Natural killer cell (primary cell): ENCODE data around the gene PSMA7. TPM values are rescaled to one million over a fixed set of nuclear protein-coding genes. Genes with fewer than 3 reads are reported as not detected.

Experiments
- ATAC-seq, 3 donors: fragments of 150-1000 bp in 2 of 3; fragments of 200-7000 bp in 1 of 3; cut with Tn5 transposase; 1 replicate in 1 of 3; 2 replicates in 2 of 3; pipeline ENCODE4 v1.10.0; 2021; ENCODE audit warnings: mild to moderate bottlenecking in 2 of 3, moderate library complexity in 2 of 3
- DNase-seq, 2 donors: peaks; one replicate each; pipeline versions ENCODE4 v3.0.0 to v3.0.0-alpha.2; 2013 to 2021; ENCODE audit warnings: mixed read lengths in 1 of 2
- H3K27ac ChIP-seq: one replicate; pipeline ENCODE4 v1.5.1; 2013; ENCODE audit warnings: mild to moderate bottlenecking, low read length
- H3K27me3 ChIP-seq: one replicate; pipeline ENCODE4 v1.6.1; 2013; ENCODE audit warnings: low read length; ENCODE audit not compliant: control insufficient read depth, insufficient read depth
- H3K36me3 ChIP-seq: one replicate; pipeline ENCODE4 v1.6.1; 2013; ENCODE audit warnings: low read length; ENCODE audit not compliant: control insufficient read depth, insufficient read depth
- H3K4me1 ChIP-seq: one replicate; pipeline ENCODE4 v1.6.1; 2013; ENCODE audit warnings: low read length; ENCODE audit not compliant: control insufficient read depth, insufficient read depth
- H3K4me3 ChIP-seq: one replicate; pipeline ENCODE4 v1.5.1; 2013; ENCODE audit warnings: low read length
- H3K9me3 ChIP-seq: one replicate; pipeline ENCODE4 v1.6.1; 2013; ENCODE audit warnings: low read length; ENCODE audit not compliant: control insufficient read depth, insufficient read depth
- H3K27ac Mint-ChIP-seq, 2 donors: one replicate each; pipeline ENCODE4 v1.8.0; 2022; ENCODE audit warnings: mild to moderate bottlenecking in 2 of 2, mixed read lengths in 2 of 2, moderate library complexity in 1 of 2
- H3K27me3 Mint-ChIP-seq, 2 donors: one replicate each; pipeline ENCODE4 v1.8.0; 2022; ENCODE audit warnings: low read depth in 2 of 2, mixed read lengths in 2 of 2
- H3K36me3 Mint-ChIP-seq: one replicate; pipeline ENCODE4 v1.8.0; 2022; ENCODE audit warnings: mixed read lengths
- H3K4me1 Mint-ChIP-seq, 2 donors: one replicate each; pipeline ENCODE4 v1.8.0; 2022; ENCODE audit warnings: mixed read lengths in 2 of 2
- H3K4me3 Mint-ChIP-seq: one replicate; pipeline ENCODE4 v1.8.0; 2022; ENCODE audit warnings: mild to moderate bottlenecking, moderate library complexity, mixed read lengths
- H3K9me3 Mint-ChIP-seq, 2 donors: one replicate each; pipeline ENCODE4 v1.8.0; 2022; ENCODE audit warnings: mixed read lengths in 2 of 2
- CTCF ChIP-seq: fragments of 200-600 bp; IDR thresholded peaks from one replicate; pipeline ENCODE4 v1.8.0; 2022; ENCODE audit warnings: antibody characterized with exemption
- whole genome bisulfite sequencing: methylation state at CpG from one replicate; pipeline ENCODE4 v1.1.7; 2013; ENCODE audit warnings: missing lambda C conversion rate; ENCODE audit not compliant: insufficient coverage; 5-methylcytosine and 5-hydroxymethylcytosine counted together
- intact Hi-C: fragments of 100-400 bp; cut with micrococcal nuclease; formaldehyde crosslinking; loops from one replicate; pipeline ENCODE4 v1.14.2; 2022
- total RNA-seq, 4 donors: library from RNA; stranded (reverse); fragments of 120-200 nt in 1 of 4; gene quantifications; one replicate each; pipeline versions ENCODE4 v1.2.3 to v1.2.4, GENCODE V29; 2013 to 2022

The PSMA7 gene
- total RNA-seq, 3 donors from 2014 or later (not counting 1 experiment from before 2014, with no cell fraction given) = 154 to 177 (median 168) TPM

GRCh38 chr20:62118113-62119043 is 24.8 kb downstream of the PSMA7 start:
- Mint-ChIP-seq H3K9me3 (no peaks in the 10 kb centered on the region), H3K4me1 (peaks cover 8 to 31% of the 10 kb centered on the region in 2 donors), H3K4me3 (peak overlapping the region; percentile 64), H3K36me3 (no peaks in the 10 kb centered on the region), H3K27me3 (peaks cover 2 to 6% of the 10 kb centered on the region in 2 donors), H3K27ac (peak overlapping the region; percentile 78 to 80)
- H3K36me3 ChIP-seq = no peaks in the 10 kb centered on the region
- H3K27me3 ChIP-seq = peaks cover 11% of the 10 kb centered on the region
- WGBS = 74% methylated on average over 20 of the region's 21 CpGs
- peaks cover 43% of the 10 kb centered on the region for H3K4me1 ChIP-seq
- no peak overlapping the region for H3K4me3 ChIP-seq
- TF ChIP-seq CTCF = no peak
- intact Hi-C loops = no loop called here
- DNase-seq (no peak), ATAC-seq (no peak)
- peaks cover 24% of the 10 kb centered on the region for H3K9me3 ChIP-seq
- H3K27ac ChIP-seq = peak overlapping the region; percentile 26

GRCh38 chr20:62117658-62118057 is 25.5 kb downstream of the PSMA7 start:
- H3K9me3 ChIP-seq = peaks cover 32% of the 10 kb centered on the region
- 16% methylated on average over 15 of the region's 15 CpGs for whole genome bisulfite sequencing
- Mint-ChIP-seq H3K27ac (peak overlapping the region; percentile 78 to 80), H3K4me3 (peak overlapping the region; percentile 64), H3K36me3 (no peaks in the 10 kb centered on the region), H3K4me1 (peaks cover 7 to 28% of the 10 kb centered on the region in 2 donors), H3K9me3 (peaks cover 0 to 2% of the 10 kb centered on the region in 2 donors), H3K27me3 (peaks cover 9% of the 10 kb centered on the region in 2 donors)
- intact Hi-C loops = no loop called here
- peak; percentile 52 to 67 (median 60) for ATAC-seq
- TF ChIP-seq CTCF = no peak
- H3K36me3 ChIP-seq = no peaks in the 10 kb centered on the region
- peaks cover 39% of the 10 kb centered on the region for H3K4me1 ChIP-seq
- H3K4me3 ChIP-seq = no peak overlapping the region
- H3K27me3 ChIP-seq = peaks cover 12% of the 10 kb centered on the region
- DNase-seq = peak; percentile 84 to 91
- H3K27ac ChIP-seq = peak overlapping the region; percentile 26

GRCh38 chr20:62117362-62117646 is 25.9 kb downstream of the PSMA7 start:
- H3K9me3 Mint-ChIP-seq = peaks cover 0 to 2% of the 10 kb centered on the region in 2 donors
- TF ChIP-seq CTCF = no peak
- H3K9me3 ChIP-seq = peaks cover 35% of the 10 kb centered on the region
- ATAC-seq = no peak
- H3K4me1 Mint-ChIP-seq = peaks cover 7 to 28% of the 10 kb centered on the region in 2 donors
- peak overlapping the region; percentile 78 to 80 for H3K27ac Mint-ChIP-seq
- DNase-seq = no peak
- H3K36me3 ChIP-seq = no peaks in the 10 kb centered on the region
- WGBS = 82% methylated on average over 9 of the region's 9 CpGs
- peak overlapping the region; percentile 24 for H3K27ac ChIP-seq
- no peaks in the 10 kb centered on the region for H3K36me3 Mint-ChIP-seq
- H3K4me3 ChIP-seq = no peak overlapping the region
- intact Hi-C loops = no loop called here
- H3K4me1 ChIP-seq = peaks cover 39% of the 10 kb centered on the region
- peaks cover 15% of the 10 kb centered on the region for H3K27me3 ChIP-seq
- H3K4me3 Mint-ChIP-seq = peak overlapping the region; percentile 64
- H3K27me3 Mint-ChIP-seq = peaks cover 9 to 11% of the 10 kb centered on the region in 2 donors
